Sigmoid colon (tissue), 7 donors: ENCODE measurements around the gene HBM. TPM values are rescaled to one million over a fixed set of nuclear protein-coding genes. Genes with fewer than 3 reads are reported as not detected.

Experiments used
- DNase-seq: peaks from one replicate; pipeline ENCODE4 v3.0.0-alpha.2; 2019
- H3K27ac ChIP-seq, 4 donors: fragments of 200-600 bp; sonication (generic); one replicate each; pipeline ENCODE4 v1.5.1; 2016 to 2019; ENCODE audit warnings: mild to moderate bottlenecking in 1 of 4
- H3K27me3 ChIP-seq, 3 donors: fragments of 200-600 bp; sonication (generic); one replicate each; pipeline ENCODE4 v1.5.1; 2019; ENCODE audit warnings: mild to moderate bottlenecking in 1 of 3
- H3K36me3 ChIP-seq, 4 donors: fragments of 200-600 bp; sonication (generic); one replicate each; pipeline ENCODE4 v1.5.1; 2016 to 2019
- H3K4me1 ChIP-seq, 4 donors: fragments of 200-600 bp; sonication (generic); one replicate each; pipeline ENCODE4 v1.5.1; 2017 to 2019
- H3K4me3 ChIP-seq, 4 donors: fragments of 200-600 bp; sonication (generic); one replicate each; pipeline ENCODE4 v1.5.1; 2017 to 2019; ENCODE audit warnings: mild to moderate bottlenecking in 2 of 4, moderate library complexity in 1 of 4
- H3K9me3 ChIP-seq, 4 donors: fragments of 200-600 bp in 3 of 4; sonication (generic) in 3 of 4; one replicate each; pipeline versions ENCODE4 v1.5.1 to v1.6.1; 2013 to 2019
- EP300 ChIP-seq, 4 donors: sonication (generic); formaldehyde crosslinking; IDR thresholded peaks; one replicate each; pipeline ENCODE4 v1.6.1; 2017; ENCODE audit warnings: antibody characterized with exemption in 4 of 4
- POLR2A ChIP-seq, 2 donors: fragments of 450-650 bp; IDR thresholded peaks; one replicate each; pipeline ENCODE4 v1.6.1; 2016; ENCODE audit warnings: antibody characterized with exemption in 2 of 2, mild to moderate bottlenecking in 2 of 2, moderate library complexity in 2 of 2
- POLR2AphosphoS5 ChIP-seq, 4 donors: sonication (generic); formaldehyde crosslinking; IDR thresholded peaks; one replicate each; pipeline ENCODE4 v1.6.1; 2017; ENCODE audit warnings: antibody characterized with exemption in 4 of 4
- WGBS, 2 donors: extraction: QIAGEN DNeasy Blood & Tissue Kit; methylation state at CpG; one replicate each; pipeline ENCODE4 v1.1.7; 2013; 5-methylcytosine and 5-hydroxymethylcytosine counted together
- intact Hi-C: fragments of 100-400 bp; cut with DNase I; formaldehyde crosslinking; loops from one replicate; pipeline ENCODE4 v1.15.1; 2023
- polyA plus RNA-seq, 3 donors: library from polyadenylated mRNA; stranded (reverse); fragments of 200-250 nt; gene quantifications; one replicate each; pipeline ENCODE4 v1.2.3, GENCODE V29; 2013
- total RNA-seq, 4 donors: library from RNA; depleted of rRNA; stranded (reverse); fragments of >200 nt; gene quantifications; one replicate each; pipeline ENCODE4 v1.1.0, GENCODE V29; 2016
- TF ChIP-seq, protein P1 (sequence below), 4 experiments: fragments of 450-650 bp in 3 of 4; fragments of 200-600 bp in 1 of 4; IDR thresholded peaks; one replicate each; pipeline ENCODE4 v1.5.1; 2016 to 2019; ENCODE audit warnings: antibody characterized with exemption in 4 of 4, mild to moderate bottlenecking in 3 of 4, moderate library complexity in 2 of 4
- donor health status: healthy with polysubstance abuse.
- donor health status: Bipolar disorder and iron deficiency.
- donor health status: healthy.

The HBM gene
- total and polyA plus RNA-seq, 7 donors = not detected

DNA sequence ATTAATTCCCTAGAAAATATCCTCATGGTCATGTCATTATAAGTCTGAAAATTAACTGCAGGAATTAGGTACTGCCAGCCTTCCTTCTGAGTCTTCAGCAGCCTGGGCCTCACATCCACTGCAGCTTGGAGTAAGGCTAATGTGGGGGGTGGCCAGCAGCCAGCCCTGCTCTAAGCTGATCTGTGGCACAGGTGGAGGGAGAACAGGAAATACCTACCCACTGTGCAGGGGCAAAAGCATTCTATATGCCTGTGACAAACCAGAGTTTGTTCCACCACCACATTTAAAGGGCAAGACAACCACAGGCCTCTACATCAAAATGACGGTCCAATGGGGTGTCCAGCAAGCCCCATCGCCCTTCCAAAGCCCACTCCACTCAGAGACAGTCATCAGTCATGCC lies 36.7 kb upstream of the HBM start:
- WGBS, 2 donors = 85 to 96% methylated on average over 2 of the region's 2 CpGs
- Histone ChIP-seq H3K36me3 (peaks cover 0 to 7% (median 0%) of the 10 kb centered on the region in 4 donors), H3K9me3 (no peaks in the 10 kb centered on the region), H3K4me1 (no peaks in the 10 kb centered on the region), H3K27ac (no peak overlapping the region), H3K27me3 (no peaks in the 10 kb centered on the region), H3K4me3 (no peak overlapping the region)
- intact Hi-C loops = no loop called here
- DNase-seq = no peak
- TF ChIP-seq EP300 (IDR thresholded peaks at IDR 0.05) = no peak
- TF ChIP-seq POLR2A (IDR thresholded peaks at IDR 0.05) = no peak
- TF ChIP-seq POLR2AphosphoS5 (IDR thresholded peaks at IDR 0.05) = no peak
- TF ChIP-seq, protein P1, sequence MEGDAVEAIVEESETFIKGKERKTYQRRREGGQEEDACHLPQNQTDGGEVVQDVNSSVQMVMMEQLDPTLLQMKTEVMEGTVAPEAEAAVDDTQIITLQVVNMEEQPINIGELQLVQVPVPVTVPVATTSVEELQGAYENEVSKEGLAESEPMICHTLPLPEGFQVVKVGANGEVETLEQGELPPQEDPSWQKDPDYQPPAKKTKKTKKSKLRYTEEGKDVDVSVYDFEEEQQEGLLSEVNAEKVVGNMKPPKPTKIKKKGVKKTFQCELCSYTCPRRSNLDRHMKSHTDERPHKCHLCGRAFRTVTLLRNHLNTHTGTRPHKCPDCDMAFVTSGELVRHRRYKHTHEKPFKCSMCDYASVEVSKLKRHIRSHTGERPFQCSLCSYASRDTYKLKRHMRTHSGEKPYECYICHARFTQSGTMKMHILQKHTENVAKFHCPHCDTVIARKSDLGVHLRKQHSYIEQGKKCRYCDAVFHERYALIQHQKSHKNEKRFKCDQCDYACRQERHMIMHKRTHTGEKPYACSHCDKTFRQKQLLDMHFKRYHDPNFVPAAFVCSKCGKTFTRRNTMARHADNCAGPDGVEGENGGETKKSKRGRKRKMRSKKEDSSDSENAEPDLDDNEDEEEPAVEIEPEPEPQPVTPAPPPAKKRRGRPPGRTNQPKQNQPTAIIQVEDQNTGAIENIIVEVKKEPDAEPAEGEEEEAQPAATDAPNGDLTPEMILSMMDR (IDR thresholded peaks at IDR 0.05) = no peak

DNA sequence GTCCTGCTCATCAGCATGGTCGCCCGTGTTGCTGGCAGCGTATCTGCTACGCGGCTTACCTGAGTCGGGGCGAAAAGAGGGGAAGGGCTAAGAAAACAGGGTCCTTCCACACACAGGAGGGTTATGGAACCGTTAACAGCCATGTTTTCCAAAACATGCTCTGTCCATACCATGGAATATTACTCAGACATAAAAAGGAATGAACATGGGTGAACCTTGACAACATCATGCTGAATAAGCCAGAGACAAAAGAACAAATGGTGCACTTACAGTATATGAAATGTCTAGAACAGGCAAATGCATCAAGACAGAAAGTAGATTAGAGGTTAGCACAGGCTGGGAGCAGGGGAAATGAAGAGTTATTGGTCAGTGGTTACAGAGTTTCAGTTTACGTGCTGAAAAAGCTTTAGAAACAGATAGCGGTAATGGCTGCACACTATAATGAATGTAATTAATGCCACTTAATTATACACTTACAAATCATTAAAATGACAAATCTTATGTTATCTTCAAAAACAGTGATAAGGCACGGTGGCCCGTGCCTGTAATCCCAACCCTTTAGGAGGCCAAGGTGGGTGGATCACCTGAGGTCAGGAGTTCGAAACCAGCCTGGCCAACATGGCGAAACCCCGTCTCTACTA lies 35.1 kb upstream of the HBM start:
- Histone ChIP-seq H3K27me3 (no peaks in the 10 kb centered on the region), H3K9me3 (no peaks in the 10 kb centered on the region), H3K4me3 (no peak overlapping the region), H3K36me3 (no peaks in the 10 kb centered on the region), H3K27ac (no peak overlapping the region), H3K4me1 (no peaks in the 10 kb centered on the region)
- DNase-seq = no peak
- WGBS, 2 donors = 95 to 96% methylated on average over 15 of the region's 15 CpGs
- TF ChIP-seq POLR2AphosphoS5 (IDR thresholded peaks at IDR 0.05) = no peak
- TF ChIP-seq, protein P1 (IDR thresholded peaks at IDR 0.05) = no peak
- no peak for TF ChIP-seq EP300 (IDR thresholded peaks at IDR 0.05)
- no peak for TF ChIP-seq POLR2A (IDR thresholded peaks at IDR 0.05)
- intact Hi-C loops = no loop called here

DNA sequence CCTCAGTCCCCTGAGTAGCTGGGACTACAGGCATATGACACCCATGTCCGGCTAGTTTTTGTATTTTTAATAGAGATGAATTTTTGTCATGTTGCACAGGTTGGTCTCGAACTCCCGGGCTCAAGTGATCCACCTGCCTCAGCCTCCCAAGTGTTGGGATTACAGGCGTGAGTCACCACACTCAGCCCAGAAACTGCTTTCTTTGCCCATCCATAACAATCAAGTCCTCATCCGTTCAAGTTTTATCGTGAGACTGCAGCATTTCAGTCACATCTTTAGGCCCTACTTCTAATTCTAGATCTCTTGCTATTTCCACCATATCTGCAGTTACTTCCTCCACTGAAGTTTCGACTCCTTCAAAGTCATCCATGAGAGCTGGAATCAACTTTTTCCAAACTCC lies 33.7 kb upstream of the HBM start:
- 95 to 96% methylated on average over 7 of the region's 7 CpGs for WGBS, 2 donors
- H3K27me3 ChIP-seq = no peaks in the 10 kb centered on the region
- H3K4me3 ChIP-seq = no peak overlapping the region
- no peak for DNase-seq
- TF ChIP-seq POLR2A (IDR thresholded peaks at IDR 0.05) = no peak
- H3K36me3 ChIP-seq = no peaks in the 10 kb centered on the region
- intact Hi-C loops = no loop called here
- H3K4me1 ChIP-seq = peaks cover 0 to 2% (median 1%) of the 10 kb centered on the region in 4 donors
- H3K27ac ChIP-seq = no peak overlapping the region
- no peaks in the 10 kb centered on the region for H3K9me3 ChIP-seq

DNA sequence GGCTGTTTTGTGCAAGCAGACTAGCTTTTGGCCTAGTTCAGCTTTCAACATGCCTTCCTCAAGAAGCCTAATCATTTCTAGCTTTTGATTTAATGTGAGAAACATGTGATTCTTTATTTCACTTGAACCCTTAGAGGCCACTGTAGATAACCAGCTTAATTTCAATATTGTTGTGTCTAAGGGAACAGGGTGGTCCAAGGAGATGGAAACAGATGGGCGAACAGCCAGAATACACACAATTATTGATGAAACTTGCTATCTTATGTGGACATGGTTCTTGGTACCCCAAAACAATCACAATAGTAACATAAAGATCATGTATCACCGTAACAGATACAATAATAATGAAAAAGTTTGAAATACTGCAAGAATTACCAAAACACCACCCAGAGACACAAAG lies 32.1 kb upstream of the HBM start:
- H3K36me3 ChIP-seq = no peaks in the 10 kb centered on the region
- WGBS, 2 donors = 96 to 98% methylated on average over 2 of the region's 2 CpGs
- intact Hi-C loops = no loop called here
- TF ChIP-seq EP300 (IDR thresholded peaks at IDR 0.05) = no peak
- TF ChIP-seq POLR2A (IDR thresholded peaks at IDR 0.05) = no peak
- TF ChIP-seq POLR2AphosphoS5 (IDR thresholded peaks at IDR 0.05) = no peak
- TF ChIP-seq, protein P1 (IDR thresholded peaks at IDR 0.05) = no peak
- no peak for DNase-seq
- H3K4me3 ChIP-seq = no peak overlapping the region
- H3K9me3 ChIP-seq = no peaks in the 10 kb centered on the region
- peaks cover 0 to 12% (median 8%) of the 10 kb centered on the region in 4 donors for H3K4me1 ChIP-seq
- H3K27me3 ChIP-seq = no peaks in the 10 kb centered on the region
- no peak overlapping the region for H3K27ac ChIP-seq

DNA sequence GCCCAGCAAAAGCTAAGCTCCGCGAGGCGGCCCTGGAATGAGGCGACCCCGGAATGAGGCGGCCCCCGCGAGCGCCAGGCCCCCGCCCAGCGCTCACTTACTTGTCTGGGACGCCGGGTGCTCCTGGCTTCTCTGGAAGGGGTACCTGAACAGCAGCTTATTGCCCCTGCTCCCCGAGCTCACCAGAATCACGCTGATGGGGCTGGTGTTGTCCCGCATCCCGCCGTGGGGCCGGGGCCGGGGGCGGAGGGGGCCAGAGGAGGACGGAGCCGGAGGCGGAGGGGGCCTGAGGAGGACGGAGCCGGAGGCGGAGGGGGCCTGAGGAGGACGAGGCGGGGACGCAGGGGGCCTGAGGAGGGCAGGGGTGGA lies 27.7 kb upstream of the HBM start:
- intact Hi-C loops = no loop called here
- Histone ChIP-seq H3K27ac (peak overlapping the region; percentile 83 to 90 (median 90)), H3K4me1 (peaks cover 0 to 18% (median 8%) of the 10 kb centered on the region in 4 donors), H3K36me3 (no peaks in the 10 kb centered on the region), H3K4me3 (peak overlapping the region; percentile 71 to 93 (median 86)), H3K9me3 (no peaks in the 10 kb centered on the region), H3K27me3 (no peaks in the 10 kb centered on the region)
- TF ChIP-seq POLR2A (IDR thresholded peaks at IDR 0.05) (no peak), POLR2AphosphoS5 (IDR thresholded peaks at IDR 0.05) (no peak), EP300 (IDR thresholded peaks at IDR 0.05) (no peak)
- TF ChIP-seq, protein P1 (IDR thresholded peaks at IDR 0.05) = no peak
- DNase-seq = no peak
- 2% methylated on average over 30 of the region's 30 CpGs for WGBS, 2 donors
